OCI-LY7 (cell line): ENCODE measurements around the gene AEN. TPM values are rescaled to one million over a fixed set of nuclear protein-coding genes. Genes with fewer than 3 reads are reported as not detected.

ENCODE experiments used
- BruUV-seq: library from RNA; stranded (reverse); fragments of 400-500 nt; replicated peaks from 2 replicates; lab custom pipeline; 2021; lab: Mats Ljungman, UMichigan
- CTCF ChIA-PET: fragments of 300-600 bp; sonication (Branson Sonifier 250); formaldehyde crosslinking; loops from one replicate; lab custom pipeline; 2022; ENCODE audit warnings: antibody characterized with exemption; ENCODE audit not compliant: unreplicated experiment; lab: Charles Lee
- POLR2A ChIA-PET: fragments of 300-600 bp; sonication (Branson Sonifier 250); formaldehyde crosslinking; loops from one replicate; lab custom pipeline; 2022; ENCODE audit warnings: antibody characterized with exemption; lab: Charles Lee
- DNase-seq: peaks from one replicate; pipeline ENCODE4 v3.0.0-alpha.2; 2015; ENCODE audit warnings: low spot score
- H2AFZ ChIP-seq: fragments of 200-600 bp; sonication (generic), shearing (Covaris generic); 2 replicates; pipeline ENCODE4 v1.6.1; 2014; ENCODE audit warnings: mild to moderate bottlenecking, antibody characterized with exemption, low read length, moderate library complexity
- H3K27ac ChIP-seq: fragments of 200-600 bp; sonication (generic); 2 replicates; pipeline ENCODE4 v1.5.1; 2014; ENCODE audit warnings: mixed run types, low read depth, mild to moderate bottlenecking, moderate library complexity, low read length, inconsistent platforms; ENCODE audit not compliant: poor library complexity, severe bottlenecking
- H3K36me3 ChIP-seq: fragments of 200-600 bp; sonication (generic); 2 replicates; pipeline ENCODE4 v1.6.1; 2014; ENCODE audit warnings: mild to moderate bottlenecking, antibody characterized with exemption, low read length, moderate library complexity, mixed read lengths; ENCODE audit not compliant: insufficient read depth
- H3K4me1 ChIP-seq: fragments of 200-600 bp; sonication (generic); 2 replicates; pipeline ENCODE4 v1.5.1; 2014; ENCODE audit warnings: mild to moderate bottlenecking, low read length; ENCODE audit not compliant: insufficient read depth, poor library complexity, severe bottlenecking
- H3K4me2 ChIP-seq: fragments of 200-600 bp; sonication (generic); 2 replicates; pipeline ENCODE4 v1.6.1; 2014; ENCODE audit warnings: mild to moderate bottlenecking, low read length
- H3K4me3 ChIP-seq: fragments of 200-600 bp; sonication (generic); 2 replicates; pipeline ENCODE4 v1.5.1; 2014; ENCODE audit warnings: mild to moderate bottlenecking, low read depth, low read length; ENCODE audit not compliant: poor library complexity, severe bottlenecking
- H3K79me2 ChIP-seq: fragments of 200-600 bp; sonication (generic); 2 replicates; pipeline ENCODE4 v1.6.1; 2016; ENCODE audit warnings: low read depth, mild to moderate bottlenecking, low read length, moderate library complexity, mixed read lengths; ENCODE audit not compliant: insufficient read depth
- H3K9me2 ChIP-seq: fragments of 200-600 bp; sonication (generic); 2 replicates; pipeline ENCODE4 v1.6.1; 2016; ENCODE audit warnings: mild to moderate bottlenecking, low read length, mixed read lengths; ENCODE audit not compliant: insufficient read depth
- H3K9me3 ChIP-seq: fragments of 200-600 bp; sonication (generic); 2 replicates; pipeline ENCODE4 v1.6.1; 2014; ENCODE audit warnings: mild to moderate bottlenecking, mixed run types, low read length, mixed read lengths
- H4K20me1 ChIP-seq: fragments of 200-600 bp; sonication (generic); 2 replicates; pipeline ENCODE4 v1.6.1; 2014; ENCODE audit warnings: mild to moderate bottlenecking, antibody characterized with exemption, low read length, moderate library complexity, mixed read lengths; ENCODE audit not compliant: insufficient read depth
- CTCF ChIP-seq: fragments of 200-600 bp; sonication (generic); conservative IDR thresholded peaks from 2 replicates; pipeline ENCODE4 v1.5.1; 2014; ENCODE audit warnings: mild to moderate bottlenecking, antibody characterized with exemption, low read length, moderate library complexity, mixed read lengths
- EZH2phosphoT487 ChIP-seq: fragments of 200-600 bp; sonication (generic); IDR thresholded peaks from 2 replicates; pipeline ENCODE4 v1.6.1; 2018; ENCODE audit warnings: low read depth, borderline replicate concordance, mild to moderate bottlenecking, mixed run types, antibody characterized with exemption, low read length, moderate library complexity, mixed read lengths
- intact Hi-C: fragments of 100-400 bp; cut with micrococcal nuclease; formaldehyde crosslinking; loops from one replicate; pipeline ENCODE4 v1.10.0; 2022; ENCODE audit not compliant: unreplicated experiment
- total RNA-seq, 2 experiments: library from RNA; depleted of rRNA in 1 of 2; stranded (reverse); fragments of >200 nt in 1 of 2; shearing (Covaris generic) in 1 of 2; gene quantifications; 2 replicates each; pipeline ENCODE4 v1.2.3, GENCODE V29; 2014 to 2022

AEN gene
- total RNA-seq, 2 experiments from 2014 or later = 43.1 to 66.6 TPM

GRCh38 chr15:88645171-88646087 lies 24.3 kb downstream of the AEN start:
- Histone ChIP-seq H3K4me3 (peak overlapping the region; percentile 69), H3K4me2 (peak overlapping the region; percentile 92), H3K9me2 (no peaks in the 10 kb centered on the region), H3K36me3 (peaks cover 74% of the 10 kb centered on the region), H3K4me1 (peaks cover 100% of the 10 kb centered on the region), H3K9me3 (no peaks in the 10 kb centered on the region), H4K20me1 (peaks cover 3% of the 10 kb centered on the region; the same call in 1 of the 2 replicates), H3K79me2 (peaks cover 67% of the 10 kb centered on the region), H3K27ac (peak overlapping the region; percentile 97), H2AFZ (no peak overlapping the region)
- DNase-seq = peak; percentile 76
- ChIA-PET POLR2A (interaction anchor here (0.6 to 2.4 kb wide), 8 partner anchors 9 to 178 kb away, joined by 3 to 11 read pairs (median 3); partner anchors contain the start of gene MRPS11), CTCF (interaction anchor here (1.3 kb wide), 1 partner anchor 10 kb away, joined by 3 read pairs; no protein-coding TSS in a partner anchor)
- BruUV-seq = TSS peak; percentile 75
- intact Hi-C loops = no loop called here
- TF ChIP-seq EZH2phosphoT487 (no peak), CTCF (no peak)

GRCh38 chr15:88646088-88646405 lies 24.9 kb downstream of the AEN start:
- TF ChIP-seq EZH2phosphoT487 = no peak
- no peak for TF ChIP-seq CTCF
- Histone ChIP-seq H3K4me2 (peak overlapping the region; percentile 92), H3K9me3 (no peaks in the 10 kb centered on the region), H3K79me2 (peaks cover 61% of the 10 kb centered on the region), H3K9me2 (no peaks in the 10 kb centered on the region), H2AFZ (no peak overlapping the region), H3K4me1 (peaks cover 99% of the 10 kb centered on the region), H3K27ac (peak overlapping the region; percentile 97), H3K4me3 (peak overlapping the region; percentile 69), H4K20me1 (peaks cover 3% of the 10 kb centered on the region; the same call in 1 of the 2 replicates), H3K36me3 (peaks cover 74% of the 10 kb centered on the region)
- POLR2A ChIA-PET = interaction anchor here (0.9 to 2.4 kb wide), 6 partner anchors 10 to 178 kb away, joined by 3 to 11 read pairs (median 4); partner anchors contain the start of gene MRPS11
- DNase-seq = no peak
- intact Hi-C loops = no loop called here
- BruUV-seq = no TSS peak
- CTCF ChIA-PET = interaction anchor here (1.3 kb wide), 1 partner anchor 11 kb away, joined by 3 read pairs; no protein-coding TSS in a partner anchor
